ENCODE data around the gene ANP32D.

- TF ChIP-seq GABPA (IDR thresholded peaks at IDR 0.05; ENCODE audit: low read depth) (no peak), EZH2phosphoT487 (IDR thresholded peaks at IDR 0.05; ENCODE audit: borderline replicate concordance, low read depth) (no peak), FOXJ3 (CRISPR knock-in tag; IDR thresholded peaks at IDR 0.05) (no peak), POLR2AphosphoS5 (IDR thresholded peaks at IDR 0.05; ENCODE audit: low read depth, low read length) (no peak), JUND (IDR thresholded peaks at IDR 0.05) (no peak), SMC3 (IDR thresholded peaks at IDR 0.05; ENCODE audit: low read depth, low read length) (no peak), RAD21 (IDR thresholded peaks at IDR 0.05; ENCODE audit: low read length) (no peak), IRF3 (IDR thresholded peaks at IDR 0.05; ENCODE audit: low read depth, low read length) (no peak), TAF1 (IDR thresholded peaks at IDR 0.05; ENCODE audit: borderline replicate concordance, low read depth, low read length) (no peak), MEF2A (IDR thresholded peaks at IDR 0.05; ENCODE audit: borderline replicate concordance, low read depth) (no peak), NRF1 (IDR thresholded peaks at IDR 0.05; ENCODE audit: low read depth, low read length) (no peak)
- TF ChIP-seq, protein P1, sequence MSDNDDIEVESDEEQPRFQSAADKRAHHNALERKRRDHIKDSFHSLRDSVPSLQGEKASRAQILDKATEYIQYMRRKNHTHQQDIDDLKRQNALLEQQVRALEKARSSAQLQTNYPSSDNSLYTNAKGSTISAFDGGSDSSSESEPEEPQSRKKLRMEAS (IDR thresholded peaks at IDR 0.05; ENCODE audit: low read depth): no peak
- TF ChIP-seq, protein P2, sequence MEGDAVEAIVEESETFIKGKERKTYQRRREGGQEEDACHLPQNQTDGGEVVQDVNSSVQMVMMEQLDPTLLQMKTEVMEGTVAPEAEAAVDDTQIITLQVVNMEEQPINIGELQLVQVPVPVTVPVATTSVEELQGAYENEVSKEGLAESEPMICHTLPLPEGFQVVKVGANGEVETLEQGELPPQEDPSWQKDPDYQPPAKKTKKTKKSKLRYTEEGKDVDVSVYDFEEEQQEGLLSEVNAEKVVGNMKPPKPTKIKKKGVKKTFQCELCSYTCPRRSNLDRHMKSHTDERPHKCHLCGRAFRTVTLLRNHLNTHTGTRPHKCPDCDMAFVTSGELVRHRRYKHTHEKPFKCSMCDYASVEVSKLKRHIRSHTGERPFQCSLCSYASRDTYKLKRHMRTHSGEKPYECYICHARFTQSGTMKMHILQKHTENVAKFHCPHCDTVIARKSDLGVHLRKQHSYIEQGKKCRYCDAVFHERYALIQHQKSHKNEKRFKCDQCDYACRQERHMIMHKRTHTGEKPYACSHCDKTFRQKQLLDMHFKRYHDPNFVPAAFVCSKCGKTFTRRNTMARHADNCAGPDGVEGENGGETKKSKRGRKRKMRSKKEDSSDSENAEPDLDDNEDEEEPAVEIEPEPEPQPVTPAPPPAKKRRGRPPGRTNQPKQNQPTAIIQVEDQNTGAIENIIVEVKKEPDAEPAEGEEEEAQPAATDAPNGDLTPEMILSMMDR (IDR thresholded peaks at IDR 0.05): no peak
Measured at GRCh38 chr12:48445538-48445937, 26.8 kb upstream of the ANP32D start.
